GM12878 (cell line): ENCODE measurements around the gene TSHB. TPM values are rescaled to one million over a fixed set of nuclear protein-coding genes. Genes with fewer than 3 reads are reported as not detected.

ENCODE experiments used
- ATAC-seq: fragments of 200-7000 bp; cut with Tn5 transposase; 3 replicates; pipeline ENCODE4 v1.9.1; 2020; ENCODE audit warnings: mild to moderate bottlenecking, moderate library complexity
- BruUV-seq: library from RNA; stranded (reverse); fragments of 400-500 nt; replicated peaks from 2 replicates; lab custom pipeline; 2021; lab: Mats Ljungman, UMichigan
- CTCF ChIA-PET: fragments of 300-600 bp; sonication (Branson Sonifier 250); formaldehyde crosslinking; extraction: SDS; loops from one replicate; lab custom pipeline; 2021; ENCODE audit warnings: inconsistent platforms; lab: Yijun Ruan, JAX
- POLR2A ChIA-PET: fragments of 350-600 bp; formaldehyde crosslinking; extraction: SDS; loops from one replicate; lab custom pipeline; 2021; ENCODE audit warnings: inconsistent platforms; lab: Charles Lee
- RAD21 ChIA-PET: fragments of 300-600 bp; sonication (Branson Sonifier 250); formaldehyde crosslinking; loops from one replicate; lab custom pipeline; 2023; ENCODE audit warnings: antibody characterized with exemption; ENCODE audit not compliant: unreplicated experiment; lab: Charles Lee
- SMC1A ChIA-PET: fragments of 300-600 bp; sonication (Branson Sonifier 250); formaldehyde crosslinking; loops from one replicate; lab custom pipeline; 2023; ENCODE audit not compliant: unreplicated experiment, uncharacterized antibody; lab: Charles Lee
- DNase-seq: peaks from one replicate; pipeline ENCODE4 v3.0.0-alpha.2; 2011; ENCODE audit warnings: low read depth, low spot score
- FAIRE-seq: peaks from 3 replicates; lab custom pipeline; 2011; peaks lifted over from hg19 to GRCh38; lab: Jason Lieb, UNC
- H2AFZ ChIP-seq: 2 replicates; pipeline ENCODE4 v1.6.0; 2011; ENCODE audit warnings: low read depth, low read length, control low read depth; ENCODE audit not compliant: control insufficient read depth
- H3K27ac ChIP-seq: 2 replicates; pipeline ENCODE4 v1.5.1; 2011; ENCODE audit warnings: control low read depth; ENCODE audit not compliant: control insufficient read depth, insufficient read depth
- H3K27me3 ChIP-seq, 2 experiments: replicated peaks in 1 of 2; 2 replicates each; pipeline versions ENCODE4 v1.6.0 to v1.6.1; 2011; ENCODE audit warnings: low read length in 1 of 2; ENCODE audit not compliant: control insufficient read depth in 2 of 2, insufficient read depth in 2 of 2
- H3K36me3 ChIP-seq, 2 experiments: 2 replicates each; pipeline ENCODE4 v1.5.1; 2011; ENCODE audit warnings: low read length in 1 of 2; ENCODE audit not compliant: control insufficient read depth in 2 of 2, insufficient read depth in 2 of 2
- H3K4me1 ChIP-seq: 2 replicates; pipeline ENCODE4 v1.6.1; 2011; ENCODE audit warnings: mild to moderate bottlenecking, low read length, moderate library complexity, mixed read lengths; ENCODE audit not compliant: control insufficient read depth, insufficient read depth
- H3K4me2 ChIP-seq: 2 replicates; pipeline ENCODE4 v1.6.0; 2011; ENCODE audit warnings: control low read depth; ENCODE audit not compliant: control insufficient read depth, insufficient read depth
- H3K4me3 ChIP-seq: fragments of 200-600 bp; sonication (generic); 2 replicates; pipeline ENCODE4 v1.5.1; 2016
- H3K79me2 ChIP-seq: 2 replicates; pipeline ENCODE4 v1.6.0; 2011; ENCODE audit warnings: low read length; ENCODE audit not compliant: control insufficient read depth, insufficient read depth
- H3K9ac ChIP-seq: 2 replicates; pipeline ENCODE4 v1.8.0; 2011; ENCODE audit warnings: low read length, control low read depth, mixed read lengths; ENCODE audit not compliant: control insufficient read depth, insufficient read depth
- H3K9me3 ChIP-seq: replicated peaks from 3 replicates; pipeline ENCODE4 v1.5.1; 2011; ENCODE audit warnings: mild to moderate bottlenecking, low read length; ENCODE audit not compliant: control insufficient read depth, insufficient read depth
- H4K20me1 ChIP-seq: 2 replicates; pipeline ENCODE4 v1.6.0; 2011; ENCODE audit not compliant: control insufficient read depth, insufficient read depth
- CBFB ChIP-seq: IDR thresholded peaks from 2 replicates; pipeline ENCODE4 v1.6.1; 2016; ENCODE audit warnings: antibody characterized with exemption, low read depth
- DPF2 ChIP-seq: fragments of 450-650 bp; IDR thresholded peaks from 2 replicates; pipeline ENCODE4 v1.6.1; 2017; ENCODE audit warnings: mild to moderate bottlenecking
- HDAC2 ChIP-seq: fragments of 200-600 bp; sonication (generic); IDR thresholded peaks from 2 replicates; pipeline ENCODE4 v1.6.1; 2017
- JUND ChIP-seq: IDR thresholded peaks from 2 replicates; pipeline ENCODE4 v1.6.1; 2012; ENCODE audit warnings: low read depth, mild to moderate bottlenecking, low read length, improper control_type of control experiment, moderate library complexity
- NFYA ChIP-seq: IDR thresholded peaks from 2 replicates; pipeline ENCODE4 v1.6.1; 2011; ENCODE audit warnings: low read depth, mild to moderate bottlenecking, low read length, improper control_type of control experiment, borderline replicate concordance
- NR2C2 ChIP-seq: IDR thresholded peaks from 2 replicates; pipeline ENCODE4 v1.6.1; 2011; ENCODE audit warnings: borderline replicate concordance, low read depth; ENCODE audit not compliant: control insufficient read depth, insufficient read length
- NR2F1 ChIP-seq: fragments of 450-650 bp; conservative IDR thresholded peaks from 2 replicates; pipeline ENCODE4 v1.6.1; 2017; ENCODE audit warnings: mild to moderate bottlenecking
- POLR2A ChIP-seq: IDR thresholded peaks from 2 replicates; pipeline ENCODE4 v1.6.1; 2011; ENCODE audit warnings: low read depth, mild to moderate bottlenecking, low read length
- POLR2AphosphoS2 ChIP-seq: IDR thresholded peaks from 2 replicates; pipeline ENCODE4 v1.6.1; 2011; ENCODE audit warnings: low read depth, mild to moderate bottlenecking, low read length, improper control_type of control experiment, moderate library complexity
- SUPT20H ChIP-seq: IDR thresholded peaks from 2 replicates; pipeline ENCODE4 v1.6.1; 2011; ENCODE audit warnings: low read depth, mild to moderate bottlenecking, low read length, moderate library complexity, borderline replicate concordance; ENCODE audit not compliant: control insufficient read depth
- TARDBP ChIP-seq: IDR thresholded peaks from 2 replicates; pipeline ENCODE4 v1.6.1; 2016; ENCODE audit warnings: borderline replicate concordance
- TBL1XR1 ChIP-seq: IDR thresholded peaks from 2 replicates; pipeline ENCODE4 v1.6.1; 2012; ENCODE audit warnings: low read depth, low read length, improper control_type of control experiment
- YY1 ChIP-seq: IDR thresholded peaks from 2 replicates; pipeline ENCODE4 v1.6.1; 2011; ENCODE audit warnings: low read depth, mild to moderate bottlenecking, low read length
- ZNF217 ChIP-seq: fragments of 450-650 bp; IDR thresholded peaks from 2 replicates; pipeline ENCODE4 v1.6.1; 2017; ENCODE audit warnings: antibody characterized with exemption, mild to moderate bottlenecking
- ZNF622 ChIP-seq: fragments of 450-650 bp; IDR thresholded peaks from 2 replicates; pipeline ENCODE4 v1.6.1; 2017; ENCODE audit warnings: mild to moderate bottlenecking, inconsistent platforms
- WGBS: methylation state at CpG from one replicate; pipeline ENCODE4 v1.1.6; 2016; ENCODE audit warnings: low lambda C conversion rate; ENCODE audit not compliant: insufficient replicate concordance, insufficient coverage; ENCODE audit errors: missing lambda C conversion rate; 5-methylcytosine and 5-hydroxymethylcytosine counted together
- in situ Hi-C: fragments of 300-500 bp; cut with MboI; formaldehyde crosslinking; loops from 9 replicates; pipeline ENCODE4 v1.14.3; 2018; ENCODE audit warnings: mixed read lengths
- intact Hi-C: fragments of 100-400 bp; cut with micrococcal nuclease; formaldehyde crosslinking; loops from one replicate; pipeline ENCODE4 v1.14.2; 2022; ENCODE audit not compliant: unreplicated experiment
- polyA plus RNA-seq, 11 experiments: library from polyadenylated mRNA; depleted of rRNA in 4 of 11; unstranded in 6 of 11; stranded (reverse) in 5 of 11; fragments of >200 nt; fragmentation: Nextera tagmentation in 4 of 11; fragmentation: Illumina TruSeq in 1 of 11; extraction: Ambion mirVana in 4 of 11; extraction: Trizol in 1 of 11; gene quantifications; 1 replicate in 1 of 11; 2 replicates in 10 of 11; pipeline versions ENCODE4 v1.2.1 to v1.2.3, GENCODE V29; 2011 to 2016; ENCODE audit warnings: inconsistent platforms in 2 of 11, missing spikeins in 2 of 11, low read depth in 1 of 11
- total RNA-seq, 4 experiments: library from RNA; depleted of rRNA in 3 of 4; stranded (reverse); fragments of >200 nt in 3 of 4; fragmentation: Illumina TruSeq in 1 of 4; extraction: Trizol in 1 of 4; gene quantifications; 2 replicates each; pipeline versions ENCODE4 v1.2.1 to v1.2.3, GENCODE V29; 2013 to 2021
- TF ChIP-seq, protein P1 (sequence below): IDR thresholded peaks from 2 replicates; pipeline ENCODE4 v1.6.1; 2011; ENCODE audit warnings: low read depth, mild to moderate bottlenecking, low read length, moderate library complexity, borderline replicate concordance; ENCODE audit errors: extremely low read depth
- TF ChIP-seq, protein P2 (sequence below): IDR thresholded peaks from 2 replicates; pipeline ENCODE4 v1.6.1; 2012; ENCODE audit warnings: low read depth, low read length, improper control_type of control experiment
- TF ChIP-seq, protein P3 (sequence below): IDR thresholded peaks from 2 replicates; pipeline ENCODE4 v1.6.1; 2011; ENCODE audit warnings: borderline replicate concordance, low read depth, mild to moderate bottlenecking, moderate library complexity, low read length; ENCODE audit not compliant: insufficient read depth, poor library complexity, severe bottlenecking

TSHB gene
- total and polyA plus RNA-seq, 10 of the 15 experiments (the other 5 are each of a cell fraction or from before 2014, with no cell fraction given): not detected

DNA sequence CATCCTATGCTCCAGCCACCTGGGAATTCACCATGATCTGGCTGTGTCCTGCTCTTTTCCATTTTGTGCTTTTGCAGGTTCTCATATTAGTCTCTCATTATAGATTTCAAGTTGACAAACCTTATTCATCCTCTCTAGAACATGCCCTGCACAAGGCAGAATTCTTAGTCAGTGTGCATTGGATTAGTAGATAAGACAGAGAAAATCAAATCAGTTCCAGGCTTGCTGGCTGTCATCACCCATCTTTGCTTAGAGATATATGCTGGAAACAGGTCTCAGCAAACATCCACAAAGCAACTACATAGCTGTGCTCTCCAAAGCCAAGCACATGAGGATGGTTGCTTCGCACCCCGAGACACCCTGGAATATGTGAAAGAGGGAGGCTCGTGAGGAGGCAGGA lies 34.8 kb downstream of the TSHB start:
- BruUV-seq: no TSS peak
- WGBS: 90% methylated on average over 3 of the region's 3 CpGs
- DNase-seq (no peak), ATAC-seq (no peak), FAIRE-seq (no peak)
- RAD21 ChIA-PET: interaction anchor here (0.7 to 3.3 kb wide), 6 partner anchors 8 to 35 kb away, joined by 3 to 11 read pairs (median 6); partner anchors contain the start of gene TSPAN2
- no peaks in the 10 kb centered on the region for H3K79me2 ChIP-seq
- intact Hi-C loops: no loop called here
- no peaks in the 10 kb centered on the region for H4K20me1 ChIP-seq
- SMC1A ChIA-PET: interaction anchor here (1.3 to 2.7 kb wide), 4 partner anchors 11 to 47 kb away, joined by 3 to 9 read pairs (median 4); no protein-coding TSS in a partner anchor
- no peaks in the 10 kb centered on the region for H3K9me3 ChIP-seq
- no peak overlapping the region for H3K4me2 ChIP-seq
- no peaks in the 10 kb centered on the region for H3K36me3 ChIP-seq
- H3K27ac ChIP-seq: no peak overlapping the region
- in situ Hi-C loops: no loop called here
- no peak overlapping the region for H3K4me3 ChIP-seq
- no peak overlapping the region for H3K9ac ChIP-seq
- CTCF ChIA-PET: interaction anchor here (1.1 to 5.2 kb wide), 4 partner anchors 9 to 34 kb away, joined by 4 to 52 read pairs (median 6); no protein-coding TSS in a partner anchor
- TF ChIP-seq YY1 (no peak), DPF2 (no peak), SUPT20H (no peak), NR2C2 (no peak), HDAC2 (no peak), NFYA (no peak), TBL1XR1 (no peak), POLR2A (no peak), TARDBP (no peak), CBFB (no peak), ZNF622 (no peak), POLR2AphosphoS2 (no peak), ZNF217 (no peak), JUND (no peak), NR2F1 (no peak)
- TF ChIP-seq, protein P1, sequence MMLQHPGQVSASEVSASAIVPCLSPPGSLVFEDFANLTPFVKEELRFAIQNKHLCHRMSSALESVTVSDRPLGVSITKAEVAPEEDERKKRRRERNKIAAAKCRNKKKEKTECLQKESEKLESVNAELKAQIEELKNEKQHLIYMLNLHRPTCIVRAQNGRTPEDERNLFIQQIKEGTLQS: no peak
- TF ChIP-seq, protein P2, sequence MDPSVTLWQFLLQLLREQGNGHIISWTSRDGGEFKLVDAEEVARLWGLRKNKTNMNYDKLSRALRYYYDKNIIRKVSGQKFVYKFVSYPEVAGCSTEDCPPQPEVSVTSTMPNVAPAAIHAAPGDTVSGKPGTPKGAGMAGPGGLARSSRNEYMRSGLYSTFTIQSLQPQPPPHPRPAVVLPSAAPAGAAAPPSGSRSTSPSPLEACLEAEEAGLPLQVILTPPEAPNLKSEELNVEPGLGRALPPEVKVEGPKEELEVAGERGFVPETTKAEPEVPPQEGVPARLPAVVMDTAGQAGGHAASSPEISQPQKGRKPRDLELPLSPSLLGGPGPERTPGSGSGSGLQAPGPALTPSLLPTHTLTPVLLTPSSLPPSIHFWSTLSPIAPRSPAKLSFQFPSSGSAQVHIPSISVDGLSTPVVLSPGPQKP: no peak
- TF ChIP-seq, protein P3, sequence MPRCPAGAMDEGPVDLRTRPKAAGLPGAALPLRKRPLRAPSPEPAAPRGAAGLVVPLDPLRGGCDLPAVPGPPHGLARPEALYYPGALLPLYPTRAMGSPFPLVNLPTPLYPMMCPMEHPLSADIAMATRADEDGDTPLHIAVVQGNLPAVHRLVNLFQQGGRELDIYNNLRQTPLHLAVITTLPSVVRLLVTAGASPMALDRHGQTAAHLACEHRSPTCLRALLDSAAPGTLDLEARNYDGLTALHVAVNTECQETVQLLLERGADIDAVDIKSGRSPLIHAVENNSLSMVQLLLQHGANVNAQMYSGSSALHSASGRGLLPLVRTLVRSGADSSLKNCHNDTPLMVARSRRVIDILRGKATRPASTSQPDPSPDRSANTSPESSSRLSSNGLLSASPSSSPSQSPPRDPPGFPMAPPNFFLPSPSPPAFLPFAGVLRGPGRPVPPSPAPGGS: no peak
- no peak overlapping the region for H2AFZ ChIP-seq
- no peaks in the 10 kb centered on the region for H3K4me1 ChIP-seq
- POLR2A ChIA-PET: no interaction called here
- no peaks in the 10 kb centered on the region; a peak in 1 of 4 replicates for H3K27me3 ChIP-seq
